Medulla oblongata (tissue), 1 donor: ENCODE measurements around the gene IMMP2L.

Experiments used
- DNase-seq: peaks from one replicate; pipeline ENCODE4 v3.0.0-alpha.2; 2015; ENCODE audit errors: extremely low spot score

The IMMP2L gene

DNA sequence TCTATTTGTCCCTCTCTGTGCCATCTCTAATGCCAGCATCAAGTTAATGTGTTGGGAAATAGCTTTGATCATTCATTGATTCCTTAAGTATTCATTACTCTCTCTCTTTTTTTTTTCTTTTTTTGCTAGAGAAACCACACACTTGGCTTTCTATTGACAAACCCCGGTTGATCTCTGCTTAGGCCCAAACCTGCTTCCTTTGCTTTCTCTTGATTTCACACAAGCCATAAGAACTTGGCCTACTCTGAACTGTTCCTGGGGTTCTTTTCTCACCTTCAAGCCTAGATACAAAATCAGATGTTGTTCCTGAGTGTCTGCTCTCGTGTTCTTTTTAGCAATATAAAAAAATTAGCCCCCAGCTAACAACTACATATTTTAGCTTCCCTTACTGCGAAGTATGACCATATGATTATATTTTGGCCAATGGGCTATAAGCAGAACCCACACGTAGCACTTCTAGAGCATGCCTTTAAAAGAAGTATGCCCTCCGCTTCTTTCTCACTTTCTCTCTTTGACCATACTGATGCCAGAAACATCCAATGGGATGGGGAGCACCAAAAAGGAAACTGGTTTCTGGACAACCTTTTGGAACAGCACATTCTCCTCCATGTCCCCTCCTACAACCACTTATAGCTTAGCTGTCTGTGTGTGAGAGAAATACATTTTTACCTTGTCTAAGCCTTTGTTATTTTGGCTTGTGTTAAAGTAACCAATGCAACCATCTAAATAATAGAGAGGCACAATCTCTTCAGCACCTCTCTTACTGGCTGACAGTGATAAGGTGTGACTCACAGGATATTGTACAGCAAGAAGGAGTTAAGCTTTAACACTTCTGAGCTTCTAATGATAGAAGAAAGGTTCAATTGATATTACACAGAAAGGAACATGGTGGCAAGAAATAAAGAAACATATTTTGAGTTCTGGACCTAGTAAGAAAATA, 568.0 kb downstream of the IMMP2L start:
- DNase-seq = no peak

DNA sequence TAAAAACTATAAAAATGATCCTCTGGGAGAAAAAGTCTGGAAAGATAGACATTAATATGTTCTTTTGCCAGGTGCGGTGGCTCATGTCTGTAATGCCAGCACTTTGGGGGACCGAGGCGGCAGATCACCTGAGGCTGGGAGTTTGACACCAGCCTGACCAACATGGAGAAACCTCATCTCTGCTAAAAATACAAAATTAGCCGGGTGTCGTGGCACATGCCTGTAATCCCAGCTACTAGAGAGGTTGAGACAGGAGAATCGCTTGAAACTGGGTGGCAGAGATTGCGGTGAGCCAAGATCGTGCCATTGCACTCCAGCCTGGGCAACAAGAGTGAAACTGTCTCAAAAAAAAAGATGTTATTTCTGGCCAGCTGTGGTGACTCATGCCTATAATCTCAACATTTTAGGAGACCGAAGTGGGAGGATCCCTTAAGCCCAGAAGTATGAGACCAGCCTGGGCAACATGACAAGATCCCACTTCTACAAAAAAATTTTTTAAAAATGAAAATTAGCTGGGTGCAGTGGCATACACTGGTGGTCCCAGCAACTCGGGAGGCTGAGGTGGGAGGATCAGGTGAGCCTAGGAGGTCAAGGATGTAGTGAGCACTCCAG, 573.3 kb downstream of the IMMP2L start:
- no peak for DNase-seq

DNA sequence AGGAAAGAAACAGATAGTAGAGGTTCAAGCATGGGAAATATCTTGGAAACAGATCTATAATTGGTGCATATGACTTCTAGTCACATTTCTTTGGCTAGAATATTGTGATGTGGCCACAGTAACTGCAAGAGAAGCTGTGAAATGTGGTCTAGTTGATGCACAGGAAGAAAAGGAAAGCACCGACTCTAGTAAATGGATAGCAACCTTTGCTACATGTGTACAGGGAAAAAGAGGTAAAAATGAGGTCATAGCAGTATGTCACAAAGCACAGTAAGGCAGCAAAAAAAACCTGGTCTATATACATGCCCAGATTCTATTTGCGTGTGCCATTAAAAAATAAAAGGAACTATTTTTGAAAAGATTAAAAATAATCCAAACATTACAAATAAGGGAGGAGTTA, 573.9 kb downstream of the IMMP2L start:
- no peak for DNase-seq

DNA sequence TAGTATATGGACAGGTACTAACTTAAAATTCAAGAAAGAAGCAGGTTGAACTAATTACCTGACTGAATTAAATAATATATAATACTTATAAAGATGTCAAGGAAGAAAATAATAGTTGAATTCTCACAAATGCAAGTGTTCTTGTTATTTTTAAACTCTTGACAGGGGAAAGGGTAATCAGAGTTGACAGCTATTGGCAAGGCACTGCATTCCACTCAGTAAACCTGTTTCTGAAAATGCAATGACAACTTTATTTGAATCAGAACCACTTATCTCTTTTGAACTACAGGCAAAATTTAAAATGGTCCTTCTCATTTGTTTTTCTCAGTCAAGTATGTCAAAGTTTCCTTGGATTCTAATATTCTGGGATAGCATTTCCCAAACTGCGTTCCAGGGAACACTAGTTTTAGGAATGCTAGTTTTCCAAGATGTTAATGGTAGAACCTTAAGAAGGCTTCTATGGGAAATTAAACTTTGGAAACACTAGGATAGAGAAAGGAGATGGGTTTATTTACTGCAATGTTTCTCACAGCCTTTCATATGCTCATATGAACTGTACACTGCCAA, 575.1 kb downstream of the IMMP2L start:
- no peak for DNase-seq

DNA sequence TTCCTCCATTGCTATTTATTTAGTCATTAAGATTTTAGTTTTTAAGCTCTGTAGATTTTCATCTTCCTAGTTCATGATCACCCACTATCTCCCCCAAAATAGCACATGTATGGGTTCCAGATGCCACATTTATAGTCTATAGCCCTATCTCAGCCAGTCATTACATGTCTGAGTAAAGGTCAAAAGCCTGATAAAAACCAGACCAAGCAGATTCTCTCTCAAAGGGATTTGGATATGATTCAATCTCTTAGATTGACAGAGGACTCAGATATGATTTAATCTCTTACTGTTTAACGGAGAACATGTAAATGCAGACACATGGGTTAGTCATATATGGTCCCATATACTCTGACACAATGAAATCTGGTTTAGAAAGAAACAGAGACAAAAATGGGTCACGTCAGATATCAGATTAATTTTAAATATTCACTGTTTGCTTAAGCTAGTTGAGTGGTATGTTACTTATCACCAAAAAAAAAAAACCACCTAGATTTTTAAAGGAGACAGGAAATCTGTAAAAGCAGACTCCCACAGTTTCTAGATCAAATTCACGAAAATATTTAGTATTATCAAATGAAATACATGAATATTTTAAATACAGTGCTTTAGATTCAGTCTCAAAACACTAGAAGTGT, 578.4 kb downstream of the IMMP2L start:
- no peak for DNase-seq

DNA sequence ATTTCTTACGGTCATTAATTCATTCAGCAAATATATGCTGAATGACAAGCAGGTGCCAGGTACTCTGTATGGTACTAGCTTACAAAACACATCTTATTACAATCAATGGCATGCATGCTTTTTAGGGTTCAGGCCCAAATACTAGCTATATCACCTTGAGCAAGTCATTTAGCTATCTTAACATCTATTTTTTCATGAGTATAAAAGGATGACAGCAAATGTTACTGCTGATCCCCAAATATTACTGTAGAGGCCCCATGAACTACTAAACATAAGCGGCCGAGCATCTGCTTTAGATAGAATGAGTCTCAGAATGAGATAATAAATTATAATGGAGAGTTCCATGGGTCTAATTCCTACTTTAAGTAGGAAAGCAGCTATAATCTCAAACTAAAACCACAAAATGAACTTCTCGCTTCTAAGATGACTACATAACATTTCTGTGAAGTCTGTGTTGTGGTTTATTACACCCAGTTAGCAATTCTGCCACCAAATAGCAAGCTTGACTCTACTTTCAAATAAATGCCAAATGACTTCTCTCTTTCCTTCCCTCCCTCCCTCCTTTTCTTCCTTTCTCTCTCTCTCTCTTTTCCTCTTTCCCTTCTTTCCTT, 585.1 kb downstream of the IMMP2L start:
- DNase-seq = no peak

DNA sequence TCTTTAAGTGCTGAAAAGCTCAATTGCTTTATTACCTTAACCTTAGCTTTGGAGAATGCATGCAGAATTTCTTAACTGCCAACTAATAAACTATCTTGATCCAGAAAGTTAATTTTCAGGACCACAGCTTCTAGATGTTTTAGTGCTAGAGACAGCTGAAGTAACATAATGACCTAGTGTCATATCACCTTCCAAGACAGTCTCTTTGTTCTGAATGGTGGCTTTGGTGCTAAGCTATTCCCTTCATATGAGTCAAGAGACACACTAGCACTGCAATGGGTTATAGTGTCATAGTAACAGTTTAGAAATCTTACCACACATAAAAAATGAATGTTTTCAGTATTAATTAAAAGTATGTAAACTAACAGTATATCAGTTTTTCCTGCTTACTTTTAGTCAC, 586.8 kb downstream of the IMMP2L start:
- no peak for DNase-seq

DNA sequence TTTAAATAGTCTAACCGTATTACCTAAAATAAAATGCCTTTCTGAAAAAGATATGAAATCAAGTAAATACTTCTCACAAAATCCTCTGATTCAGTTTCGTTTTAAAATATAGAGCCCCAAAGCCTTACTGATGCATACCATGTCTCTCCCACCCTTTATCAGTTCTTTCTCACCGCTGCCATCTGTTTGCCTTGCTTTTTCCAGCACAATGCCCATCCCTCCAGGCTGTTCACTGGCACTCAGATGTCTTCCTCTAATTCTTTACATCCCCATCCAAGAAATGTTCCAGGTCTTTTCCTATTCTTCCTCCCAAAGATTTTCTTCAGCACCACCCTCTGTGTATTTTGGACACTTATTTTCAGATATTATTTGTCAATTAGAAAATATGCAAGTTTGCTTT, 587.9 kb downstream of the IMMP2L start:
- DNase-seq = no peak

DNA sequence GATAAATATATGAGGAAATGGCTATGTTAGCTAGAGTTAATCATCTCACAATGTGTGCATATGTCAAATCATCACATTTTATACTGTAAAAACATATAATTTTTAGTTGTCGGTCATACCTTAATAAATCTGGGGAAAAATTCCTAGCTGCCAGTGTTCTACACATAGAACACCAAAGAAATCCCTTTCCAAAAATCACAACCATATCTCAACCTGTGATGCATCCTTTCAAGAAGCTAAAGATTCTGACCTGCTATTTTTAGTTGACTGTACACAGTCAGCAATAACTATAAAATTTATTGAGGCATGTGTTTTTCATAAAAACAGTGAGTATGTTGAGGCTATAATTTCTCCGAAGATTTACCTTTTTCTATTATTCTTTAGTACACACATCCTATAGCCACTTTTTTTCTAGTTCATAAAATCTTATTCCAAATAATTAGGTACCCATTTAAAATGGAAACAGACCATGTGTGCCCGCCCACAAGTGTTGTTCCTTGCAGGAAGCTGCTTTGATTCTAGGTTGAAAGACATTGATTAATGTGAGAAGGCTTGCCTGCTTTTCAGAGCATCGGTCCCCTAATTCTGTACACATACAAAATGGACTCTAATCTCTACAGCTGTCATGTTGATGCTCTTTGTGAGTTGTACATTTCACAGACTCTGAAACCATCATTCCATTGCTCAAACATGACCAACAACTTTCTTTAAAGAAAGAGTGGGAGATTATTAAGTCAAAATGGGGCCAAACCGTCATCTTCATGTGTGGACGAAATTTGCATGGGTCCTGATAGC, 588.9 kb downstream of the IMMP2L start:
- DNase-seq = no peak

DNA sequence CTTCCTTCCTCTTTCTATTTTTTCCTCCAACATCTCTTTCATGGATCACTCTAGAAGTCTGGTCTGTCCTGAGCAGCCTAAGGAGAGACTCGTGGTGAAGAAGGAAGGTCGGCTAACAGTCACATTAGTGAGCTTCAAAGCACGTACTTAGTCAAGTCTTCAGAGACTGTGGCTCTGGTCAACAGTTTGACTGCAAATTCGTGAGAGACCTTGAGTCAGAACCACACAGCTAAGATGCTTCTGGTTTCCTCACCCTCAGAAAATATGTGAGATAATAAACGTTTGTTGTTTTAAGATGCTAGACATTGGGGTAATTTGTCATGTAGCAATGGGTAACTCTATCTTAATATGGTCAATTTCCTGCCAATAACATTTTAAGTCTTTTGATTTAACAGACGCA, 597.5 kb downstream of the IMMP2L start:
- no peak for DNase-seq

DNA sequence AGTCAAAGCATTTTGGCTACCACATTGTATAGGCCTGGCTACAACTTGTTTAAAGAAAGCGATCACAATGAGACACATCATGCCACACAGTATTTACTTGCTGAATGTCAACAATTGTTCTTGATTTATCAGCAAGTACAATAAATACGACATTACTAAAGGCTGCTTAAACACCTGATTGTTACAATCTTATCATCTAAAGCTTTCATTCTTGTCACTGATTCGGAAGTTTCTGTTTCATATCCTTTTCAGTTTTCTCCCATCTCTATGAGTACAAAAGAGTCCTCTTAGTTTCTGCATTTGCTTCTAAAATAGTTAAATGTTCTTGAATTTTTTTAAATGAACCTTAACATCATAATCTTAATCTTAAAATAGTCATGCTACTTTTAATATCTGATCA, 599.5 kb downstream of the IMMP2L start:
- DNase-seq = no peak

DNA sequence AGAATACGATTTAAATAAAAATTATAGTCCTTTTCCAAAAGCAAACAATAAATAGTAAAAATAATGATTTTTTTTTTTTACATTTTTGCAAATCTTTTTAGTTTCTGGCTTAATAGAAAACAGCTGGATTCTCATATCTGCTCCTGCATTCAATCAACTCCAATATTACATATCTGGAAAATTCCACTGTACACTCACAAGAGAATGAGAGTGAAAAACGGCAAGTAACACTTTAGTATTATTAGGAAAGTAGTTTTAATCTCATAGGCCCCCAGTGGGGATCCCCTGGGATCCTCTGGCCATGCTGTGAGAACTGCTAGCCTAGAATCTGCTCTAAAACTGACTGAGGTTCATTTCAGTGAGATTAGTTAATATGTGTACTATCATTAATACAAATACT, 599.9 kb downstream of the IMMP2L start:
- DNase-seq = no peak

DNA sequence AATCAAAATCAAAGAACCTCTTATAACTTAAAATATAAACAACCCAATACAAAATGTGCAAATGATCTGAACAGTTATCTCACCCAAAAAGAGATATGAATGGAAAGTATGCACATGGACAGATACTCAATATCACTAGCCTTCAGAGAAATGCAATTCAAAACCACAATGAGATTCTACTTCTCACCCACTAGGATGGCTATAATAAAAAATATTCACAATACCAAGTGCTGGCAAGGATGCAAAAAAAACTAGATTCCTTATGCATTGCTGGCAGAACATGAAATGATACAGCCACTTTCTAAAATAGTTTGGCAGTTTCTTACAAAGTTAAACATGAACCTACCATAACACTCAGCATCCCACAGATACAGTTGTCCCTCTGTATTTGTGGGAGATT, 601.5 kb downstream of the IMMP2L start:
- no peak for DNase-seq

DNA sequence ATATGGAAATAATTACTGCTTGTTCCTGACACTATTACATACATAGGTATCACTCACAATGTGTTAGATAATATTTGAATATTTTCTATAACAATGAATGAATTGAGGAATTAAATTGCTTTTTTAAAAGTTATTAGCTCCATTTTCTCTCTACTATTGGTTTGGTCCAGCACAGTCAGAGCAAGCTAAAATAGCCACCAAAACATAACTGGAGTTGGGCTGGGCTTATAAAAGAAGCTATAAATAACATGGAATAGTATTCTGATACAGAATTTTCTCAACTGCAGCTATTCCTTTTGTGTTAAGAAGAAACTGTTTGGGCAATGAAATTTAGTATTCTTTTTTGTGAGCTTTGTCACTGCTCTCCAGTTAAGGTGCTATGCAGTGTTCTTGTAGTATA, 614.0 kb downstream of the IMMP2L start:
- no peak for DNase-seq

DNA sequence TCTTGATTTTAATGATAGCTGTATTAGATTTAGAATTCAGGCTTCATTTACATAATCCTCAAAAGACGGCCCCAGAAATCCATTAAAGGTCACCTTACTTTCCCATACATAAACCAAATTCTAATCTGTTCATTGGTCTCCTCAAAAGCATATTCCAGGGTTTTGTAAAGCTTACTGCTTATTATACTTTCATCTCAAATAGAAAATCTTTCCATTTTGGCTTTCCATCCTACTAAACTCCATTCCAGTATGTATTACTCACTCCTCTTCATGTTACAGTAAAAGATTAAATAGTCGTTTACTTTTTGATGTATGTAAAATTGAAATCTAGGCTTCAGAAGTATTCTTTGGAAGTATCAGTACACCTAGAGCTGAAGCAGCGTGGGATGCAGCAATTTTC, 614.9 kb downstream of the IMMP2L start:
- DNase-seq = no peak

DNA sequence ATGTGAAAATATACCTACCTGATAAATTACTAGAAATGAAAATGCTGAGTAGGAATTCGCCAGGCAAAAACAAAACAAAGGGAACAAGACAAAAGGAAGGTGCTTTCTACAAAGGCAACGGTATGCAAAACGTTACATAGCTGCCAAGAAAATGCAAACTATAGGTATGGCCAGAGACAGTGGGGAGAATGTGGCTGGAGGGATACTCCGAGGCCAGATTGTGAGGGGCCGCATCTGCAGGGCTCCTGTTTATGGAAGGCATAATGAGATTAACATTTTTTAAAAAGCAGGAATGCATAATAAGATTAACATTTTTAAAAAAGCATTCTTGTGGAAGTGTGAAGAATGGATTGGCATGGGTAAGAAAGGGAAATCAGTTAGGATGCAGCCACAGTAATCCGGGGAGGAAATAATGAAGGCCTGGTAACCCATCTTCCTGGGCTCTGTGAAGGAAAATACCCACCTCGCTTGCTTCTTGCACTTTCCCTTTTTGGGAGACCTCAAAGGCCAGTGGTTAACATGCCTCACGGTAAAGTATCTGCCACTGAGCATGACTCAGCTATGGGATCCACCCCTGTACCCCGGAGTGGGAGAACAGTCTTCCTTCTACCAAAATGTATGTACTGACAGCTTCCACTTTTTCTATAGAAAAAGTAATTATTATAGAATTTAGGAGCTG, 617.2 kb downstream of the IMMP2L start:
- no peak for DNase-seq

DNA sequence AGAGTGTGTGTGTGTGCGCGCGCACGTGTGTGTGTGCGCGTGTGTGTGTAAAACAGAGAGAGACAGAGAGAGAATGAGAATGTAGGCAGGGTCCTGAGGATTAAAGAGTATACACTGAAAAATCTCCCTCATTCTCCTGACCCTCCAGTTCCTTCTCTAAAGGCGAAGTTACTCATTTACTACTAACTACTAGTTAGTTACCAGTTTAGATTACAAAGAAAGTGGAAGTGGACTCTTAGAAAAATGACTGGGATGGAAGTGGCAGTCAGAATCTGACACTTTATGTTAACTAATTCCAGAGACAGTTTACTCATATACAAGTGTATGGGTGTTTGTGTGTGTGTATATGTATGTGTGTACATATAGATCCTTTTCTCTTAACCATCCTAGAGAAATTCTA, 617.8 kb downstream of the IMMP2L start:
- no peak for DNase-seq

DNA sequence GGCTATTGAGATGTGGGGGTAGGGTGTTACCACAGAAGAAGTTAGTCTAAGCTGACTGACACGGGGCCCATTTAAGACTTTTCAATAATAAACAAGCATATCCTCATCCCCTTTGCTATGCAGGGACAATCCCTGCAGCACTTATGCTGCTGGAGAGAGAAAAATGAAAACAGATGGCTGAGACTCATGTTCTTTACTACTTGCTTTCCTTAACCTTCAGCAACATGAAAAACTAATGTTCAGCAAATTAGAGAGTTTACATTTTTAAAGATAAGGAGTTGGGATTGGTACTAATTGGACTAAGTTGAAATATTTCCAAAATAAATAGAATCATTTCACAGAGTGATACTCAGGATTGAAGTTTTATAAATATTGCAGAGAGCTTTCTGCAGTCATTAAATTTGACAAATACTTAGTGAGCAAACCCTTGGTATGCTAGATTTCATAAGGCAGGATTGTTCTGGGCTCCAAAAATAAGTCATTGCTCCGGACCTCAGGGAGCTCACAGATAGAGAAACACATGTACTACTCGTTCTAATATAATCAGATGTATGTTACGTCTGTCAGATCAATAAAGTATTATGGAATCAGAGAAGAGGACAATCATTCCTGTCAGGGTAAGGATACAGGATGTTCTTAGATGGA, 618.5 kb downstream of the IMMP2L start:
- DNase-seq = no peak

DNA sequence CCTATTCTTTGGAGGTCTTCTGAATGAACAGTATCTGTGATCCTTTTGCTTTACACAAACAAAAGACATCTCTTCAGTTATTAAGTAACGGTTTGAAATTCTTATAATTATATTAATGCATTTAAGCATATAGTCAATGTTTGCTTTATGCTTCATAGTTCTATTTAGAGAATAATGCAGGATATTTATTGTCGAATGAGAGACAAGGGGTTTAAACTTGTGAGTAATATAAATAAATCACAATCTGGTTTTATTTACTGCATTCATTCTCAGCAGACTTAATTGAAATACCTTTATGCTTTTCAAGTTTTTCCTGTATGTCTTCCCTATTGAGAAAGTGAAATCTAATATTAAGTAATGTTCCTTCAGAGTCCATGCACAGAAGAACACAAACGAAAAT, 620.9 kb downstream of the IMMP2L start:
- no peak for DNase-seq

DNA sequence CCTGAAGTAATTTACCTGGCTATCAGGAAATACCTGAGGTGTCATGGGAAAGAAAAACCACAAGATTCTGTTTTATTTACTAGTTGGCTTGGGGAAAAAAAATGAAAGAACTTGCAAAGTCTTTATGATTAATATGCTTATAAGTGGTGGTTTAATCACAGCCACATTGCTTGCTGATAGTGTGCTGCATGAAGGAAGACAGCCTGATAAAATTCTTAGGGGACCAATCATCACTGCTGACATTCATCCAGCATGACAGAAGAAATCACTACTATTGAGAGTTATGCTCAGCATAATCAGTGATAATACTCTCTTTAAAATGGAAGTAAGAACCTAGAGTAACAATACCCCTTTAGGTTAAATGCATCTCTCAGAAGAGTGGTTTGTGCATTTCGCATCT, 621.5 kb downstream of the IMMP2L start:
- DNase-seq = no peak
